ENCODE data around the gene WDR47. TPM values are rescaled to one million over a fixed set of nuclear protein-coding genes. Genes with fewer than 3 reads are reported as not detected.

Gene WDR47
- 8.9 TPM for polyA plus RNA-seq
- long read RNA-seq, donor 1: 0 reads
- long read RNA-seq, donor 2: 0 reads
- long read RNA-seq, donor 3: 0 reads
- long read RNA-seq, donor 4: 0 reads
- long read RNA-seq, donor 5, partial matches to known transcripts: 0 of 15 reads
- long read RNA-seq, donor 5, other reads (novel, unspliced or antisense): 15 of 15 reads
- long read RNA-seq, donor 6, full-length matches to known transcripts: 1 of 1 reads
- long read RNA-seq, donor 6, partial matches to known transcripts: 0 of 1 reads
- long read RNA-seq, donor 6, other reads (novel, unspliced or antisense): 0 of 1 reads
- long read RNA-seq, donor 7, full-length matches to known transcripts: 1 of 1 reads
- long read RNA-seq, donor 7, partial matches to known transcripts: 0 of 1 reads
- long read RNA-seq, donor 7, other reads (novel, unspliced or antisense): 0 of 1 reads
- long read RNA-seq, donor 8, partial matches to known transcripts: 5 of 5 reads
- long read RNA-seq, donor 8, other reads (novel, unspliced or antisense): 0 of 5 reads
- long read RNA-seq, donor 9, full-length matches to known transcripts: 1 of 1 reads
- long read RNA-seq, donor 9, partial matches to known transcripts: 0 of 1 reads
- long read RNA-seq, donor 9, other reads (novel, unspliced or antisense): 0 of 1 reads
- long read RNA-seq, donor 10: 0 reads
- long read RNA-seq, donor 11, full-length matches to known transcripts: 1 of 1 reads
- long read RNA-seq, donor 11, partial matches to known transcripts: 0 of 1 reads
- long read RNA-seq, donor 11, other reads (novel, unspliced or antisense): 0 of 1 reads

DNA sequence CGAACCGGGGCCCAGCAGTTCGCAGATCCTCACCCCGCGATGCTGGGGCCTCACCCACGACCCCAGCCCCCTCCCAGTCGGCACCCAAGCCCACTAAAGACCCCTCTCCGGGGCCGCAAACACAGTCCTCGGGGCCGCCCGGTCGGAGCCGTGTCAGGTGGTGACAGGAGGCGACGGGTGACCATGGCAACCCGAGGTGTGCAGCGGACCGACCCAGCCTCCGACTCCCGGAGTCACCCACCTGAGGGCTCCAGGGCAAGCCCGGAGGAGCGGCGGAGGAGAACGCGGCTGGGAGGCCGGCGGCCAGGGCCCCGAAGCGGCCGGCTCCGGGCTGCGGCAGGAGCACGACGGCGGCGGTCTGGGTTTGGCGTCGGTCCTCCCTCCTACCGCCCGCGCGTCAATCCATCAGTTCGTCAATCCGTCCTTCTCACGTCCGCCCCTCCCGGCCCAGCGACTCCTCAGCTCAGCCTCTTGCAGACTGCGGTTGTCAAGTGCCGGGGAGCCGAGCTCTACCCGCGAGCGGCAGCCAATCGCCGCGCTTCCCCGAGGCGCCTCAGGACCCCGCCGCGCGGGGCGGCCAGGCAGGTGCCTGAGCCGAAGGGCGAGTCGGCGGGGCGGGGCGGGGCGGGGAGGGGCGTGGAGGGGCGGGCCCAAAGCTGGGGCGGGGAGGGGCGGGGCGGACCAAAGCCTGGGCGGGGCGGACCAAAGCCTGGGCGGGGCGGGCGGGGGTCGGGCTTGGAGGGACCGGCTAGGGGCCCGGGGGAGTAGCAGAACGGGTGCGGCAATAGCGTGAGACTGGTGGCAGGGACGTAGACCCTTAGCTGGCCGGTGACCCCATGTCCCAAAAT, at the start of gene WDR47:
Gene WDR47, minus strand, starts transcription at position 482 of the 848 bp plus-strand sequence. CDS start 18,590 bp downstream, outside the sequence.
- WGBS (ENCODE audit: insufficient coverage, low lambda C conversion rate): 0% methylated on average over 2 of the region's 90 CpGs
- H3K9me3 ChIP-seq (ENCODE audit: control insufficient read depth, low read depth, low read length): no peaks in the 10 kb centered on the region
- peak; percentile 94 for DNase-seq
- H3K4me1 ChIP-seq (ENCODE audit: control insufficient read depth, insufficient read depth, low read length): no peaks in the 10 kb centered on the region
- no peaks in the 10 kb centered on the region for H3K36me3 ChIP-seq (ENCODE audit: control insufficient read depth, insufficient read depth, low read length)
- no peaks in the 10 kb centered on the region for H3K27me3 ChIP-seq (ENCODE audit: control insufficient read depth, insufficient read depth, low read length)
- H3K27ac ChIP-seq (ENCODE audit: low read length): peak within 1 kb of the TSS; percentile 17
- H3K4me3 ChIP-seq (ENCODE audit: low read length): peak within 1 kb of the TSS; percentile 69

GRCh38 chr1:109091078-109091838, 49.4 kb upstream of the WDR47 start:
- Histone ChIP-seq H3K27ac (ENCODE audit: low read length) (peak overlapping the region; percentile 98), H3K4me1 (ENCODE audit: control insufficient read depth, insufficient read depth, low read length) (peaks cover 12% of the 10 kb centered on the region), H3K4me3 (ENCODE audit: low read length) (peak overlapping the region; percentile 97), H3K36me3 (ENCODE audit: control insufficient read depth, insufficient read depth, low read length) (peaks cover 23% of the 10 kb centered on the region), H3K27me3 (ENCODE audit: control insufficient read depth, insufficient read depth, low read length) (no peaks in the 10 kb centered on the region), H3K9me3 (ENCODE audit: control insufficient read depth, low read depth, low read length) (peaks cover 3% of the 10 kb centered on the region)
- WGBS (ENCODE audit: insufficient coverage, low lambda C conversion rate): 18% methylated on average over 2 of the region's 13 CpGs
- no peak for DNase-seq

GRCh38 chr1:109090196-109091077, 48.5 kb upstream of the WDR47 start, which contains the start of gene TMEM167B:
Gene TMEM167B (plus strand): TSS chr1:109090764. CDS start chr1:109090873, 109 bp downstream.
- 30% methylated on average over 2 of the region's 67 CpGs for WGBS (ENCODE audit: insufficient coverage, low lambda C conversion rate)
- no peaks in the 10 kb centered on the region for H3K27me3 ChIP-seq (ENCODE audit: control insufficient read depth, insufficient read depth, low read length)
- peaks cover 19% of the 10 kb centered on the region for H3K36me3 ChIP-seq (ENCODE audit: control insufficient read depth, insufficient read depth, low read length)
- H3K4me3 ChIP-seq (ENCODE audit: low read length): peak within 1 kb of the TSS; percentile 97
- H3K9me3 ChIP-seq (ENCODE audit: control insufficient read depth, low read depth, low read length): peaks cover 3% of the 10 kb centered on the region
- H3K4me1 ChIP-seq (ENCODE audit: control insufficient read depth, insufficient read depth, low read length): peaks cover 12% of the 10 kb centered on the region
- peak within 1 kb of the TSS; percentile 98 for H3K27ac ChIP-seq (ENCODE audit: low read length)
- peak; percentile 92 to 98 for DNase-seq

DNA sequence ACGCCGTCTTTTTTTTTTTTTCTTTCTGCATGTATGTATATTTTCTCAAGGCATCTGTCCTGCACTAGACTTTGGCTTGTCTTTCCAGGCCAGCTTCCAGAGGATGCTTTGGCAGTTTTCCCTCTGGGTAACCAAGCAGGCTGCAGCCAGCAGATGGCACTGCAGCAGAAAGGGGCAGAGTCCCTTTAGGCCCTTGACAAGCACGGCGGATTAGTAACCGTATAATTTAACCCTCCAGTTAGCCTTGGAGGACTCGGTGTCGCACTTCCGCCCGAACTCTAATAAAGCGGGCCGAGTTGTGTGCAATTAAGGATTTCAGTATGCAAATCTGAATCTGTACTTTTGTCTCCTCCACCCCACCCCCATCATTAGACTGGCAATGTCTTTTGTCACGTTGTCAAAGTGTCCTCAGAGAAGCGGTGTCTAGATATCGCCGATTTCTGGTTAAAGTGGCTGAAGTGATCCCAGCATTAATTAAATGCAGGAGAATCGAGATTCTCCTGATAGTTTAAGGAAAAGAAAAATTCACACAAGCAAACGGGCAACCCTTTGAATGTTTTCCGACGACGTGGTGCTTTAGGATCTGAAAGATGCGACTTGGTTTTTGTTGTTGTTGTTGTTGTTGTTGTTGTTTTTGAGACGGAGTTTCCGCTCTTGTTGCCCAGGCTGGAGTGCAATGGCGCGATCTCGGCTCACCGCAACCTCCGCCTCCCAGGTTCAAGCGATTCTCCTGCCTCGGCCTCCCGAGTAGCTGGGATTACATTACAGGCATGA, 47.5 kb upstream of the WDR47 start:
- Histone ChIP-seq H3K27me3 (ENCODE audit: control insufficient read depth, insufficient read depth, low read length) (no peaks in the 10 kb centered on the region), H3K9me3 (ENCODE audit: control insufficient read depth, low read depth, low read length) (peaks cover 3% of the 10 kb centered on the region), H3K36me3 (ENCODE audit: control insufficient read depth, insufficient read depth, low read length) (peaks cover 13% of the 10 kb centered on the region), H3K27ac (ENCODE audit: low read length) (peak overlapping the region; percentile 98), H3K4me1 (ENCODE audit: control insufficient read depth, insufficient read depth, low read length) (peaks cover 12% of the 10 kb centered on the region), H3K4me3 (ENCODE audit: low read length) (peak overlapping the region; percentile 97)
- DNase-seq: peak; percentile 65 to 86
- WGBS (ENCODE audit: insufficient coverage, low lambda C conversion rate): 76% methylated on average over 7 of the region's 31 CpGs

- peaks cover 3% of the 10 kb centered on the region for H3K9me3 ChIP-seq (ENCODE audit: control insufficient read depth, low read depth, low read length)
- H3K4me1 ChIP-seq (ENCODE audit: control insufficient read depth, insufficient read depth, low read length): peaks cover 3% of the 10 kb centered on the region
- no CpG with 5 or more reads among the region's 13 CpGs for WGBS (ENCODE audit: insufficient coverage, low lambda C conversion rate)
- no peak overlapping the region for H3K27ac ChIP-seq (ENCODE audit: low read length)
- no peaks in the 10 kb centered on the region for H3K27me3 ChIP-seq (ENCODE audit: control insufficient read depth, insufficient read depth, low read length)
- H3K4me3 ChIP-seq (ENCODE audit: low read length): no peak overlapping the region
- no peaks in the 10 kb centered on the region for H3K36me3 ChIP-seq (ENCODE audit: control insufficient read depth, insufficient read depth, low read length)
- no peak for DNase-seq
These were observed 42.9 kb upstream of the WDR47 start for GRCh38 chr1:109084563-109085517.

- Histone ChIP-seq H3K4me3 (ENCODE audit: low read length) (no peak overlapping the region), H3K36me3 (ENCODE audit: control insufficient read depth, insufficient read depth, low read length) (no peaks in the 10 kb centered on the region), H3K27me3 (ENCODE audit: control insufficient read depth, insufficient read depth, low read length) (no peaks in the 10 kb centered on the region), H3K4me1 (ENCODE audit: control insufficient read depth, insufficient read depth, low read length) (peaks cover 1% of the 10 kb centered on the region), H3K9me3 (ENCODE audit: control insufficient read depth, low read depth, low read length) (no peaks in the 10 kb centered on the region), H3K27ac (ENCODE audit: low read length) (no peak overlapping the region)
- no peak for DNase-seq
- WGBS (ENCODE audit: insufficient coverage, low lambda C conversion rate): no CpG with 5 or more reads among the region's 1 CpG
These were observed 42.0 kb upstream of the WDR47 start for GRCh38 chr1:109083923-109084322.

DNA sequence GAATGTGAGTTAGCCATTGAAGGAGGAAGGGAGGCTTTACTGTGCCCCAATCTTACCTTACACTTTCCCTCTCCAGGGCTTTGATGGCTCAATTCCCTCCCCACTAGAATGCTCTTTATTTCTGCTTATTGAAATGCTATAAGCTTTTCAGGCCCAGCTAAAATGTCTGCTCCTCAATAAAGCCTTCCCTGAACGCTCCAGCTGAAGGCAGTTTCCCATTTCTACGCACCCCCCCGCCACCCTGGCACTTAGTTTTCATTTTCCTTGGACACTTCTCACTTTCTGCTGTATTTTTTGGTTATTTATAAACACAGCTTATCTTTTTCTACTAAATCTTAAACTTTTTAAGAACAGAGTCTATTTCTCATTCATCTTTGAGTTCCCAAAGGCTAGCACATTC, 41.6 kb upstream of the WDR47 start:
- H3K27me3 ChIP-seq (ENCODE audit: control insufficient read depth, insufficient read depth, low read length): no peaks in the 10 kb centered on the region
- WGBS (ENCODE audit: insufficient coverage, low lambda C conversion rate): no CpG with 5 or more reads among the region's 3 CpGs
- H3K36me3 ChIP-seq (ENCODE audit: control insufficient read depth, insufficient read depth, low read length): no peaks in the 10 kb centered on the region
- H3K9me3 ChIP-seq (ENCODE audit: control insufficient read depth, low read depth, low read length): no peaks in the 10 kb centered on the region
- H3K4me1 ChIP-seq (ENCODE audit: control insufficient read depth, insufficient read depth, low read length): no peaks in the 10 kb centered on the region
- DNase-seq: no peak
- H3K27ac ChIP-seq (ENCODE audit: low read length): no peak overlapping the region
- no peak overlapping the region for H3K4me3 ChIP-seq (ENCODE audit: low read length)

Data from large intestine (tissue), 12 donors.